PFSK-1 (cell line): Measurements from ENCODE around the gene MYO1F.

Experiments
- POLR2AphosphoS5 ChIP-seq: IDR thresholded peaks from 2 replicates; pipeline ENCODE4 v1.6.1; 2012; ENCODE audit warnings: low read depth, mild to moderate bottlenecking, control low read depth, low read length, moderate library complexity
- SIN3A ChIP-seq: IDR thresholded peaks from 2 replicates; pipeline ENCODE4 v1.6.1; 2012; ENCODE audit warnings: mild to moderate bottlenecking, low read length, moderate library complexity, borderline replicate concordance; ENCODE audit not compliant: insufficient read depth

DNA sequence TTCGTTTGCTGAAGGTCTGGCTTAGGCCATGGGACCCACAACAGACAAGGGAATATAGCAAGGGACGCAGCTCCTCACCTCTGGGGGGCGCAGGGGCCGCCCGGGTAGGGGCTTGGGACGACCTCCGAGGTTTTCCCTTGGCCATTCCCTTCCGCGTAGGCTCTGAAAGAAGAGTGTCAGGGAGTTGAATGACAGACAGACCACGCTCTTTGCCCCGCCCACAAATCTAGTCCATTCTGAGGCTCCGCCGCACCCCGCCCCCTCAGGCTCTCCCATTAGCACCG is 51.9 kb downstream of the MYO1F start:
- TF ChIP-seq POLR2AphosphoS5 (no peak; the same call in none of the 2 replicates), SIN3A (no peak)
